Activated CD4-positive, CD25-positive, alpha-beta regulatory T cell treated with anti-CD3 and anti-CD28 coated beads, Interleukin-2, amount 50 U/mL, for 16 hours (primary cell): ENCODE data around the gene C19orf85.
"Not testable (repeated sequence)": the region's sequence is repeated elsewhere in the genome, so short reads cannot be mapped to it uniquely, and the experiment has no call there.

Experiments used
- DNase-seq: peaks from one replicate; pipeline ENCODE4 v3.0.0-alpha.2; 2020; ENCODE audit warnings: low read depth, low spot score

Gene C19orf85

GRCh38 chr19:55464662-55465054 is at the start of gene C19orf85:
TSS of gene C19orf85 (minus strand) at chr19:55464751. CDS start at chr19:55464554, 197 bp downstream.
- no peak for DNase-seq

DNA sequence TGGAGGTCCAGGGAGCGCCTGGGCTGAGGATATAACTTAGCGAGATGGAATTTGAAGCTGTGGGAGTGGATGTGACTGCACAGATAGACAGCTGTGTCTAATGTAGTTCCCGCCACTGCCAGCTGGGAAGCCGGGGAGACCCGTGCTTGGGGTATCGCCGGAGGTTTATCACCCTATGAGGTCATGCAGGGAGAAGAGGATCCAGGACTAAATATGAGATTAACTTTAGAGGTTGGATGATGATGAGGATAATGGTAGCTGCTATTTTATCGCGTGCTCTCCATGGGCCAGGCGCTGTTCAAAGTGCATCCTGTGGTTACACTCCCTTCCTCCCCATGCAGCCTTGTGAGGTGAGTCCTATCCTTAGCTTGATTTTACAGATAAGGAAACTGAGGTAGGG is 43.6 kb upstream of the C19orf85 start:
- no peak for DNase-seq

GRCh38 chr19:55504981-55505380 is 40.4 kb upstream of the C19orf85 start:
- DNase-seq, result no peak

- DNase-seq, result no peak
These were observed 39.7 kb upstream of the C19orf85 start for GRCh38 chr19:55504252-55504603.

DNA sequence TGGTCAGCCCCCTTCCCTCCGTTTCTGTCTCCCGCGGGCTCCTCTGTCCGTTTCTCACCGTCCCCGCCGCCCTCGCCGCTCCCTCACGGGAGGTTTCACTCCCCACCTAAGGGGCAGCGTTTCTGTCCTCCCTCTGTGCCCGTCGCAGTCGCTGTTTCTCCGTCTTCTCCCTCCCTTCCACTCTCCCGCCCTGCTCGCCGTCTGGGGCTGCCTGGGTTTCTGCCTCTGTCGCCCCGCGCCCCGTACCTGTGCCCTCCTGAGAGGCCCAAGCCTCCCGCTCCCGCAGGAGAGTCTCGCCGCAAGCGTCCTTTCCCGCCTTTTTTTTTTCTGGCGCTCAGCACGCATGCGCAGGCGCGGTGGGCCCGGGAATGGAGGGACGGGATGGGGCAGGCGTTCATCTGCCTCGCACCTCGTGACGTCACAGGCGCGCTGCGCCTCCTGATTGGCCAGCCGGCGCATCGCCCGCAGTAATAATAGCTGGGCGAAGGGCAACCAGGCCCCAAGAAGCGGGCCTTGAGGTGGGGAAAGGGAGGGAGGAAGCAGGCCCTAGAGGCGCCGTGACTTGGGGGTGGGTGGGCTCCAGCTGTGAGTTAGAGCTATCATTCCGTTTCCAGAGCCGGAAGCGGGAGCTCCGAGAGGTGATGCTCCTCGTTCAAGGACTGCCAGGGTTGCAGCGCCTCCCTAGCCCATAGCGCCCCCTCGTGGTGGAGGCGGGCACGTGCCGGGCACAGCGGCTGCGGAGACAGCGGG is 39.1 kb upstream of the C19orf85 start:
- DNase-seq, result peak; percentile 88

GRCh38 chr19:55503157-55503501 is 38.6 kb upstream of the C19orf85 start:
- no peak for DNase-seq

- no peak for DNase-seq
These were observed 37.8 kb upstream of the C19orf85 start for GRCh38 chr19:55502197-55502952.

- no peak for DNase-seq
These were observed 35.9 kb upstream of the C19orf85 start for GRCh38 chr19:55500368-55500952.

DNA sequence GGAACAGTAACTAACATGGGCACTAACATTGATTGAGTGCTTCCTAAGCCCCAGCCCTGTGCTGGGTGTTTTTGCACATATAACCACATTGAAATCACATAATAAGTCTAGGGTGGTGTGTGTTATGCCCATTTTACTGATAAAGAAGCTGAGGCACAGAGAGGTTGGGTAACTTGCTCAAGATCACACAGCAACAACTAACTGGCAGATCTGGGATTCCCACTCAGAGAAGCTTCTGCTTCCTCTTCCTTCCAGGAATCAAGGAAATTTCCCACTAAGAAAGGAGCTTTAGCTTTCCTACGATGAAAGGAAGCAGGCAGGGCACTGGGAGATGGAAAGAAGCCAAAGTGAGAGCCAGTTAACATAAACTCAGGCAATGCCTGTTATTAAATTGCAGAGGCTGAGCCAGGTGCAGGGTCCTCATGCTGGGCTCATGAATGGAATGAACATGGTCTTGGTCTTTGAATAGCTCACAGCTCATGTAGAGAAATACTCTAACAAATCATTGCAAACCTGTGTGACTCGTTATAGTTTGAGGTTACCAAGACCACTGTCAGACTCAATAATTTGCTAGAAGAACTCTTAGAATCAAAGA is 33.8 kb upstream of the C19orf85 start:
- DNase-seq, result no peak

DNA sequence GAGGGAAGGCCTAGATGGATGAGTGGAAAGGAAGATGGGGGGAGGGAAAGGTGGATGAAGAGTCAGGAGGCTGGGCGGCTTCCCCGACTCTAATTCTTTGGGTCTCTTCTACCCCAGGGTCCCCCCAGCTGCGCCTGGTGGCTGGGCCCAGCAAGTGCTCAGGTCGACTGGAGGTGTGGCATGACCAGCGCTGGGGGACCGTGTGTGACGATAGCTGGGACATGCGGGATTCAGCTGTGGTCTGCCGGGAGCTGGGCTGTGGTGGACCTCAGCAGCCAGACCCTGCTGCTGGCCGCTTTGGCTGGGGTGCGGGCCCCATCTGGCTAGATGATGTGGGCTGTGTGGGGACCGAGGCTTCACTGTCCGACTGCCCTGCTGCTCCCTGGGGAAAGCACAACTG is 33.2 kb upstream of the C19orf85 start:
- DNase-seq, result no peak

- DNase-seq, result not testable (repeated sequence)
These were observed 32.3 kb upstream of the C19orf85 start for GRCh38 chr19:55496820-55497219.

DNA sequence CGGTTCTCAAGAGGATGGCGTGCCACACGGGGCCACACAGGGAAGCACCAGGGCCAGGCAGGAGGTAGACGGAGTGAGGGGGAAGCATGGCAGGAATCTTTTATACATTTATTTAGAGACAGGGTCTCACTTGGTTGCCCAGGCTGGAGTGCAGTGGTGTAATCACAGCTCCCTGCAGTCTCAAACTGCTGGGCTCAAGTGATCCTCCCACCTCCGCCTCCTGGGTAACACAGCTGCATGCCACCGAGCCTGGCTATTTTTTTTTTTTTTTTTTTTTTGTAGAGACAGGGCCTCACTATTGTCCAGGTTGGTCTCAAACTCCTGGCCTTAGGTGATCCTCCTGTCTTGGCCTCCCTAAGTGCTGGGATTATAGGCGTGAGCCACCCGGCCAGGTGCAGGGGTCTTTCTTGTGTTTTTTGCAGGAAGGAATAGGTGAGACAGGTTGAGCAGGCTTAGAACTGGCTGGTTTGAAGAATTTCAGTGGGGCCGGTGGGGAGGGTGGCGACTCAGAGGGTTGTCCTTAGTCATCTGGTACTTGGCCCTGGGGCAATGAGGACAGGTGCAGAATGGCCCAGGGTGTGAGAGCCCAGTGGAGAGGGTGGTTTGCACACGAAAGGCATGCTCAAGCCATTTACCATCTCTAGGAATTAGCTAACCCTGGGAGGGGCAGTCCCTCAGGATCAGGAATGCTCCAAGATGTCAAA is 31.2 kb upstream of the C19orf85 start:
- no peak for DNase-seq

DNA sequence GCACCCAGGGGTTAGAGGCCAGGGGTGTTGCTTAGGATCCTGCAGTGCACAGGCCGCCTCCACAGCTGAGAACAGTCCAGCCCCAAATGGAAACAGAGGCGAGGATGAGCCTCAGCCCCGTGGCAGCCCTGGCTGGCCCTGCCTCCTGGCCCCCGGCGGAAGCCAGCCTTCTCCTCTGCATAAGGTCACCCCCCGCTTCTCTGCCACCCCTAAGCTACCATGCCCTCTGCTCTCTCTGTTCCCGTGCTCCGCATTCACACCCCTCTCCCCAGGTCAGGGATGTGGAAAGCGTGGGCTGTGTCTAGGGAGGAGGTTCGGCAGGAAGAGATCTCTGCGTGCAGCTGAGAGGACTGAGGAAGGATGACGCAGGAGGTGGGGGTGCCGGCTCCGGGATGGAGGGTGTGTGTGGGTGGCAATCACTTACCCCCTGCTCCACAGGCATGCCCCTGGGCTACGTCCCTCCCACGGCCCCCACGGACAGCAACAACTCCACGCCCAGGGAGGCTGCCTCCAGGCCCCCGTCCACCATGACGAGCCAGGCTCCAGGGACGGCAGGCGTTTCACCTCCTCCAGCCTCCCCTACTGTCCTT is 29.7 kb upstream of the C19orf85 start:
- DNase-seq, result no peak

GRCh38 chr19:55493645-55494171 is 29.2 kb upstream of the C19orf85 start:
- no peak for DNase-seq

DNA sequence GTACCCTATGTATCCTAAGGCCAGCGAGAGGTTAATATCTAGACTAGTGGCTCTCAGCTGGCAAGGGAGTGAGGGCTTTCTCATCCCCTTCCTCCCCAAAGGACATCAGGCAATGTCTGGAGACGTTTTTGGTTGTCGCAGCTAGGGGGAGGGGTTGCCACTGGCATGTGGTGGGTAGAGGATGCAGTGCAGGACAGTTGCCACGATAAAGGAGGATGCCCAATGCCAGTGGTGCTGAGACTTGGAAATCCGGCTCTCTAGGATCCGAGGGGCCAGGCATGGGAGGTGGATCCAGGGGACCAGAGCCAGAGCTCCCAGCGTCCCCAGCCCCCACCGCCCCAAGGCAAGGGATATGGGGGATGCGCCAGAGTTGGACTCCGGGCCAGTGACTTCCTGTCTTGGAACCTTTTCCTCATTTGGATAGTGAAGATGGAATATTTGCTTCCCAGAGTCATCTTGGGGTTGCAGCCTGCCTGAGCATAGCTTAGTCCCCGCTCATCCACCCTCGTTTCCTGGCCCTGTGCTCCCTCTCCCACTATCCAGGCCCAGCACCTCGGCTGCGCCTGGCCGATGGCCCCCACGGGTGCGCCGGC is 28.6 kb upstream of the C19orf85 start:
- DNase-seq, result no peak

GRCh38 chr19:55492362-55492944 is 27.9 kb upstream of the C19orf85 start:
- no peak for DNase-seq

GRCh38 chr19:55491546-55492360 is 27.2 kb upstream of the C19orf85 start:
- DNase-seq, result no peak

DNA sequence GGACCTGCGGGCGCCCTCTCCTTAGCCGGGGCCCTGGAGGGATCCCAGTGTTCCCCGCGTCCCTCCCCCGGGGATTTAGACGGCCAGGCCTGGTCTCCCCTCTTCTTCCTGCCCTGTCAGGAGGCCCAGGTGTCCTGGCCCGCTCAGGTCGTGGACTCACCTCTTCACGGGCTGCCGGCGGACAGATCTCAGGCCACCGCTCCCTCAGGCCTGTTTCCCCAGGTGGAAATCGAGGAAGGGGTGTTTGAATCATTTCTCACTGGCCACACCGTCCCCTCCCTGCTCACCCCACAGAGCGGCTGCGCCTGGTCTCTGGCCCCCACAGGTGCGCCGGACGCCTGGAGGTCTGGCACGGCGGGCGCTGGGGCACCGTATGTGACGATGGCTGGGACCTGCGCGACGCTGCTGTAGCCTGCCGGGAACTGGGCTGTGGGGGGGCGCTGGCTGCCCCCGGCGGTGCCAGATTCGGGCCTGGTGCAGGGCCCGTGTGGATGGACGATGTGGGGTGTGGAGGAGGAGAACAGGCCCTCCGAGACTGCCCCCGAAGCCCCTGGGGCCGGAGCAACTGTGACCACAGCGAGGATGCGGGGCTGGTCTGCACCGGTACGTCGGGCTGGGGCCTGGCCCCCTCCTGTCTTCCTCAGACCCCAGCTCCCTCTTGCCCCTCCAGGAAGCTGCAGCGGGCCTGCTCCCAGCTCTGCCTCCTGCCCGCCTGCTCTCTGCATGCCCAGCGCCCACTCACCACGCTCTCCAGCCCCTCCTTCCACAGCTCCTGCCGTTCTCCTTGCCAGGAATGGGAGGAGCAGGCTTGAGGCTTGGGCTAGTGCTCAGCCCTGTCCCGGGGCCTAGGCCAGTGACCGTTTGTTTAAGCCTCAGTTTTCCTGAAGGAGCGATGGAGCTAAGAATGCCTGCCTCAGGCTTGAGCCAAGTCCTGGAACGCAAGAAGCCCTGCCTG is 26.2 kb upstream of the C19orf85 start:
- no peak for DNase-seq
